T-helper 17 cell (primary cell): ENCODE results near the gene ILDR1. TPM values are rescaled to one million over a fixed set of nuclear protein-coding genes. Genes with fewer than 3 reads are reported as not detected.

ENCODE experiments used
- ATAC-seq: fragments of 150-1000 bp; cut with Tn5 transposase; 2 replicates; pipeline ENCODE4 v1.10.0; 2021; ENCODE audit warnings: mild to moderate bottlenecking, moderate library complexity
- DNase-seq, 3 donors: peaks; one replicate each; pipeline versions ENCODE4 v3.0.0 to v3.0.0-alpha.2; 2020 to 2021
- H3K9me3 ChIP-seq: one replicate; pipeline ENCODE4 v1.7.0; 2013; ENCODE audit warnings: low read length, mild to moderate bottlenecking; ENCODE audit not compliant: control insufficient read depth, poor library complexity, severe bottlenecking
- H3K27ac Mint-ChIP-seq: one replicate; pipeline ENCODE4 v1.8.0; 2022; ENCODE audit warnings: mild to moderate bottlenecking, moderate library complexity, mixed read lengths
- H3K27me3 Mint-ChIP-seq: one replicate; pipeline ENCODE4 v1.8.0; 2022; ENCODE audit warnings: mixed read lengths
- H3K36me3 Mint-ChIP-seq: one replicate; pipeline ENCODE4 v1.8.0; 2022; ENCODE audit warnings: low read depth, mixed read lengths
- H3K4me1 Mint-ChIP-seq: one replicate; pipeline ENCODE4 v1.8.0; 2022; ENCODE audit warnings: mild to moderate bottlenecking, mixed read lengths
- H3K4me3 Mint-ChIP-seq: one replicate; pipeline ENCODE4 v1.8.0; 2022; ENCODE audit warnings: mild to moderate bottlenecking, moderate library complexity, mixed read lengths
- total RNA-seq, 4 donors: library from RNA in 2 of 4; stranded (reverse) in 2 of 4; gene quantifications; one replicate each; pipeline ENCODE4 v1.2.3 and lab custom pipeline; 2022 to 2026

ILDR1 gene
- total RNA-seq, 2 donors from 2014 or later: 0.32 TPM; not detected in 1

DNA sequence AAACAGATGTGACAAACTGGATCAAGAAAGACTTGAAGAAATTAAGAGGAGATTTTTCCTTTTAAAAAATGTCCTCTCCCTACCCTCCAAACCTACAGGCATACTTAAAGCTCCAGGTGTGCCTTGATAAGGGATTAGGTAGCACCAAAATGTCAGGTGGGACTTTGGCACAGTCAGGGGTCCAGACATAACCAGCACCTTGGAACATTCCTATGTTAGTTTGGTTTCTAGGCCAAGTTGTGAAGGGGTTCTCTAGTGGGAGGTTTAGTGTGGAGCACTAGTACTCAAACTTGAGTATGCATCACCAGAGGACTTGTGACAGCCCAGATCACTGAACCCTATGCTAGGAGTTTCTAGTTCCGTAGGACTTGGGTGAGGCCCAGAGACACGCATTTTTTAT, 13.9 kb downstream of the ILDR1 start:
- peaks cover 3% of the 10 kb centered on the region for H3K4me1 Mint-ChIP-seq
- ATAC-seq: no peak

DNA sequence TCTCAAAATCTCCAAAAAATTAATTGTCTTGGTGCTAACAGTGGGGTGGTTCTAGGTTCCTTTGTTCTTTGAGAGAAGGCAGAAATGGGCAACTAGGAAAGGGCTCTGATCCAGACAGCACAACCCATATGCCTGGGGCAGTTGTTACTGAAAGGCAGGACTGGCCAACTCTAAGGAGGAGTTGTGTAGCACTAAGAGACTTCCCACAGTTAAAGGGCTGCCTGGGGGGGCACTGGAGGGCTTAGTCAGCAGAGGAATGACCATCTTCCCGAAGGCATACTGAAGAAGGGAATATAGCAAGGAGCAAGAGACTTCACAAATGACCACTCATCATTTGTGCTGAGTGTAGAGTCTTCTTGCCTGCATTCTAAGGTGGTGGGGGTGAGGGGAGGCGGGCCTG, 15.8 kb downstream of the ILDR1 start:
- peaks cover 3% of the 10 kb centered on the region for H3K4me1 Mint-ChIP-seq
- ATAC-seq (no peak), DNase-seq (no peak)
- peaks cover 60% of the 10 kb centered on the region for H3K27me3 Mint-ChIP-seq
- no peaks in the 10 kb centered on the region for H3K9me3 ChIP-seq
- H3K4me3 Mint-ChIP-seq: no peak overlapping the region
- H3K36me3 Mint-ChIP-seq: peaks cover 6% of the 10 kb centered on the region
- no peak overlapping the region for H3K27ac Mint-ChIP-seq

More for the DNA sequence above, 13.9 kb downstream of the ILDR1 start:
- no peak overlapping the region for H3K27ac Mint-ChIP-seq
- no peak for DNase-seq
- peaks cover 50% of the 10 kb centered on the region for H3K27me3 Mint-ChIP-seq
- H3K9me3 ChIP-seq: no peaks in the 10 kb centered on the region
- no peak overlapping the region for H3K4me3 Mint-ChIP-seq
- peaks cover 5% of the 10 kb centered on the region for H3K36me3 Mint-ChIP-seq

DNA sequence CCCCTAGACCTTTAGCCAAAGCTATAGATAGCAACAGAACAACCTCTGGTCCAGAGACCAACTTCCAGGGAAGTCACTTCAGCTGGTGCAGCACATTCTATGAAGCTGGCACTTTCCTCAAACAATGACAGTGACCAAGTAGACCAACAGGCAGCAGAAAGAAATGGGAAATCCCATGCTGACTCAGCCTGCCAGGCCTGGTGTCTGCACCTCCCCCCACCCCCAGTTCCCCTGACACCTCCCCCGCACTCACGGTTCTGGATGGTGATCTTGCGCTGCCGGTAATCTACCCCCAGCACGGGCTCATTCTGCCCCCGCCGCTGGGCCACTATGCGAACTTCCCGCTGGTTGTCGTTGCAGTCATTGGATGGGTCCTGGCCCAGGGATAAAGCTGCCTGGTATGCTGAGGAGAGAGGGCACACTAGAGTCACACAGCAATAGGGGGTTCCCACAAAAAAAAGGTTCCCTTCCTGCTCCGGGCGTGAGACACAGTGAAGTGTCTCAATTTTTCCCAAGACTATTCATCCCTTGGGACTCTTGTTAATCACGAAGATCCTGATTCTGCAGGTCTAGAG, 17.0 kb downstream of the ILDR1 start:
- H3K27ac Mint-ChIP-seq: no peak overlapping the region
- H3K27me3 Mint-ChIP-seq: peaks cover 61% of the 10 kb centered on the region
- H3K4me1 Mint-ChIP-seq: peaks cover 3% of the 10 kb centered on the region
- no peak overlapping the region for H3K4me3 Mint-ChIP-seq
- peak; percentile 32 for ATAC-seq
- peaks cover 4% of the 10 kb centered on the region for H3K36me3 Mint-ChIP-seq
- no peak for DNase-seq
- no peaks in the 10 kb centered on the region for H3K9me3 ChIP-seq

DNA sequence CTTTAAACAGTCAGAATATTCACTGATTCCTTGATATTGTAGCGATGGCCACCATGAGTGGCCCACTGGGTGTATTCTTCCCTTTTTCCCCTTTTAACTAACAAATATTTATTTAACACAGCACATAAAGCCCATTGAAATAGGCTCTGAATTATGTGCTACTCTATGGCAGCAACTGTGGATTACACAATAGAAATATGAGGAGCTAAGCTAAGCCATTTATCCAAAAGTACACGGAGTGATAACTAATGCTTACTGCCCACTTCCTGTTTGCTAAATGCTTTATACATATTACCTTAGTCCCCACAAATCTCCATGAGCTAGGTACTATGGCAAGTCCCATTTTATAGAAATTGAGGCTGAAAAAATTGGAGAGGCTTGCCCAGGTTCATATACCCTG, 17.9 kb downstream of the ILDR1 start:
- Mint-ChIP-seq H3K4me3 (no peak overlapping the region), H3K36me3 (peaks cover 2% of the 10 kb centered on the region), H3K27me3 (peaks cover 55% of the 10 kb centered on the region), H3K27ac (no peak overlapping the region), H3K4me1 (no peaks in the 10 kb centered on the region)
- no peaks in the 10 kb centered on the region for H3K9me3 ChIP-seq
- no peak for ATAC-seq
- DNase-seq: no peak

DNA sequence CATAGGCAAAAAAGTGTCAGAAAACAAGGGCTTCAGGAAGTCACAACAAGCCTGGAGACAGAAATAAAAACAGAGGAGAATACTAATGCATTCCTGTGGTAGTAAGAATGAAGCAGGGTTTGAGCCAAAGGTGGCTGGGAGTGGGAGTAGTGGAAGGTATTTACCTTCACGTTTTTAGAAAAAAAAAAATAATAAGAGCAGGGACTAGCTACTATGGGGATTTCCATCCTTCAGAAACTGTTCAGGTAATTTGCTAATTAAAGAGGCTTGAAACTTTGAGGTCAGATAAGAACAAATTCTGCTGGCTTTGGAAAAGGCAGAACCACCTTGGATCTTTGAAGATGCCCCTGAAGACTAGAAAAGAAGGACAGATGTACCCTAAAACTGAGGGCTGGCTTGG, 18.4 kb downstream of the ILDR1 start:
- ATAC-seq: no peak
- H3K9me3 ChIP-seq: no peaks in the 10 kb centered on the region
- Mint-ChIP-seq H3K36me3 (peaks cover 2% of the 10 kb centered on the region), H3K27ac (no peak overlapping the region), H3K4me1 (peaks cover 1% of the 10 kb centered on the region), H3K27me3 (peaks cover 58% of the 10 kb centered on the region), H3K4me3 (no peak overlapping the region)
- no peak for DNase-seq

DNA sequence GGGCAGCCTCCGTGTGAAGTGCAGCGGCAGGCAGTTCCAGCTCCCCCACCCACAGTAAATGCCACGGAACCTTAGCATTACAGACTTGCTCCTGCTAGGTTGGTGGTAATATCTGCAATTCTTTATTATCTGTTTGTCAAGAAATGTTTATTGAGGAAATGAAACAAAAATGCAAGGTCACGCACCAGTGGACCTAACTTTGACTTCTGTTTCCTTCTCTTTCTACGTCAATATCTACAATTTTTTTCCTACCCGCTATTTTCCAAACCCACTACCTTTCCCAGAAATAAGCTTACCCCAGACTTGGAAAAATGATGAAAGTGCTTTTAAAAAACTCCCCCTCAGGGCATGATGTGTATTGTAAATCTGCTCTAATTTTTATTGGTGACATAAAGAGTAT, 18.9 kb downstream of the ILDR1 start:
- DNase-seq: no peak
- ATAC-seq: peak; percentile 25
- H3K36me3 Mint-ChIP-seq: peaks cover 2% of the 10 kb centered on the region
- H3K27me3 Mint-ChIP-seq: peaks cover 63% of the 10 kb centered on the region
- H3K4me3 Mint-ChIP-seq: no peak overlapping the region
- peaks cover 2% of the 10 kb centered on the region for H3K4me1 Mint-ChIP-seq
- no peaks in the 10 kb centered on the region for H3K9me3 ChIP-seq
- H3K27ac Mint-ChIP-seq: no peak overlapping the region

DNA sequence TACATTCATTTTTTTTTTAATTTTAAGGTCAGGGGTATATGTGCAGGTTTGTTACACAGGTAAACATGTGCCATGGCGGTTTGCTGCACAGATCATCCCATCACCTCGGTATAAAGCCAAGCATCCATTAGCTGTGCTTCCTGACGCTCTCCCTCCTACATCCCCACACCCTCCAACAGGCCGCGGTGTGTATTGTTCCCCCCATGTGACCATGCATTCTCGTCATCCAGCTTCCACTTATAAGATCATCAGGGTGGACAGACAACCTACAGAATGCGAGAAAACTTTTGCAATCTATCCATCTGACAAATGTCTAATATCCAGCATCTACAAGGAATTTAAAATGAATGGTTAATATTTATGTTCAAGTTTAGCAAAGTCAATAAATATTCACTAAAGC, 19.4 kb downstream of the ILDR1 start:
- Mint-ChIP-seq H3K4me3 (no peak overlapping the region), H3K27ac (no peak overlapping the region), H3K27me3 (peaks cover 59% of the 10 kb centered on the region), H3K36me3 (peaks cover 2% of the 10 kb centered on the region), H3K4me1 (peaks cover 4% of the 10 kb centered on the region)
- no peak for ATAC-seq
- H3K9me3 ChIP-seq: no peaks in the 10 kb centered on the region
- DNase-seq: no peak

DNA sequence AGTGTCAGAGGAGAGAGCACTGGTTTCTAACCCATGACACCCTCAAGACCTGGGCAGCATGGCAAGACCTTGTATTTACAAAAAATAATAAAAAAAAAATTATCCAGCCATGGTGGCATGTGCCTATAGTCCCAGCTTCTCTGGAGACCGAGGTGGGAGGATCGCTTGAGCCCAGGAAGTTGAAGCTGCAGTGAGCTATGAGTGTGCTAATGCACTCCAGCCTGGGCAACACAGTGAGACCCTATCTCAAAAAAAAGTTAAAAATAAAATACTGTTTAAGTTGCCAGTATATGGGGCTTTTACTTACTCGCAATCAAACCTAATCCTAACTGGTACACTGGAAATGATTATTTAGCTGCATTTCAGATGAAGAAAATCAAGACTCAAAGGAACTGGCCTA, 20.2 kb downstream of the ILDR1 start:
- DNase-seq (no peak), ATAC-seq (no peak)
- peaks cover 2% of the 10 kb centered on the region for H3K36me3 Mint-ChIP-seq
- no peak overlapping the region for H3K27ac Mint-ChIP-seq
- H3K4me3 Mint-ChIP-seq: no peak overlapping the region
- peaks cover 4% of the 10 kb centered on the region for H3K4me1 Mint-ChIP-seq
- peaks cover 58% of the 10 kb centered on the region for H3K27me3 Mint-ChIP-seq
- no peaks in the 10 kb centered on the region for H3K9me3 ChIP-seq

DNA sequence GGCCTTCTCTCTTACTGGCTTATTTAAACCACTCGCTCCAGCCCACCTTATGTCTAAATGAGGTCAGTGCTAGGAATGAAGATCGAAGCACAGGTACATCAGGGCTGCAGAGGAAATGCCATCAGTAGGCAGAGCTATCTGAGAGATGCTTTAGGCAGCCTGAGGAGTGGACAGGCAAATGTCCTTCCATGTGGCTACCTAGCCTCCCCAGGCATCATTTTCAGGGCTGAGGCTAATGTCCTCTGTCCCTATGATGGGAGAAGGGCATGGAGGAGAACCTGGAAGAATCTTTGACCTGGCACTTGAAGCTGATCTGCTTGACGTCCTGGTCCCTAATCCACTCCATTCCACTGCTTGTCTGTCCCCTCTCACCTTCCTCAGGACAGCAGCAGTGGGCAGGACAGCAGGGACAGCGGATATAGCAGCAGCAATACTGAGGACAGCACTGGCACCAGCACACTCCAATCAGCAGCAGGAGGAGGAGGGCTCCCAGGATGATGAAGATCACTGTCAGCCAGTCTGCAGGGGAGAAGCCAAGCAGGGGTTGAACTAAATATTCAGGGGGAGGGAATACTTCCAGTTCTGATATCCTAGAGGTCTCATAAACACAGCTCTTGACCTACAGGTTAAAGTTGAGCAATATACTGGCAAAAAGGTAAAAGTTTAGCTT, 21.0 kb downstream of the ILDR1 start:
- Mint-ChIP-seq H3K27me3 (peaks cover 55% of the 10 kb centered on the region), H3K27ac (no peak overlapping the region), H3K36me3 (peaks cover 2% of the 10 kb centered on the region), H3K4me1 (peaks cover 7% of the 10 kb centered on the region), H3K4me3 (no peak overlapping the region)
- ATAC-seq (no peak), DNase-seq (no peak)
- H3K9me3 ChIP-seq: no peaks in the 10 kb centered on the region

DNA sequence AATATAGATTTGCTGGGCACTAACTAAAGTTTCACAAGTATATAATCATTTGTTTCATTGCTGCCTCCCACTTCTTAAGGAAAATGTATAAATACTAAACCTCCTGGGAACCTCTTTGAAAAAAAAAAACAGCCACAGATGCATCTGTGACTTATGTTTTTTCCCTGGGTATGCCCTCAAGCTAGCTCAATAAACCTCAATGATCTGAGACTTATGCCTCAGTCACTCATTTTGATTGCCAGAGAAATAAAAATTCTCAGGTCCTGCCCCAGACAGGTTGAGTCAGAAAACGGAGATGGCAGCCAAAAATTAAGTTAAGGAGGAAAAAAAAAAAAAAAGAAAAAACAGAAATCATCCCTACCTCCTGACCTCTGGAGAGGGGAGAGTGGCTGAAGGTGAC, 22.1 kb downstream of the ILDR1 start:
- Mint-ChIP-seq H3K36me3 (peaks cover 2% of the 10 kb centered on the region), H3K27ac (no peak overlapping the region), H3K27me3 (peaks cover 45% of the 10 kb centered on the region), H3K4me3 (no peak overlapping the region), H3K4me1 (peaks cover 9% of the 10 kb centered on the region)
- DNase-seq (no peak), ATAC-seq (no peak)
- H3K9me3 ChIP-seq: no peaks in the 10 kb centered on the region

DNA sequence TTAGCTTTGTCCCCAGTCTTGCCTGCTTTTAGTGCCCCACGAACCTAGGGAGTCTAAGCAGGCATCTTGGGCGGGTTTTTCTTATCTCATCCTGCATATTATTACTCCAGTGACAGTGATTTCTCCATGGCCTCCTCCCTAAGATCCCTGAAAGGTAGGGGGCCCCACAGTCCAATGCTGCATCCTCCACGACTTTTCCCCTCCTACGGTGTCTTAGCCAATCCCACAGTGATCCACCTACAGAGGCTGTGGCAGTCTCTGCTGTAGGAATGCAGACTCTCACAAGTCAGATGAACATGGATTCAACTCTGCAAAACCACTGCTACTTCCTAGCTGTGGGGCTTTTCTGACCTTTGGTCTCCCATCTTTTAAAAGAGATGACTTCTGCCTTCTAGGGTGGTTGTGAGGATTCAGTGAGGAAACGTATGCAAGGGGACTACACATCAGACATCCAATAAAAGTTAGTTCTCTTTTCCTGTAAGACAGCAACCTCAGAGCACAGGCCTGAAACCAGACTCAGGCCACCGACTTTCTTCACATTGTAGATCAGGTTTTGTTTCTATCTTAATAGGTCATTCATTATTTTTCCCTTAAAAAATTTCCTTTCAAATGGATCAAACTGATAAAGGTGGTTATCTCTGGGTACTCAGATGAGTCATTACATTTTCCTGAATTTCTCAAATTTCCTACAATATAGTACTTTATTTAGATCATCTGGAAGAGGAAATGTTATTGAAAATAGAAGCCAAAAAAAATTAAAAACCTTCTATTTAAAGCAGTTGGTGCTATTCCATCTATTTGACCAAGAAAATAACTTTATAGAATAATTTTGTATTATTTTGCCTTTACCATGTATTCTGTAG, 23.2 kb downstream of the ILDR1 start:
- peaks cover 2% of the 10 kb centered on the region for H3K36me3 Mint-ChIP-seq
- ATAC-seq: no peak
- peaks cover 9% of the 10 kb centered on the region for H3K4me1 Mint-ChIP-seq
- H3K9me3 ChIP-seq: no peaks in the 10 kb centered on the region
- peaks cover 34% of the 10 kb centered on the region for H3K27me3 Mint-ChIP-seq
- H3K27ac Mint-ChIP-seq: peak overlapping the region; percentile 21
- H3K4me3 Mint-ChIP-seq: no peak overlapping the region
- DNase-seq: no peak

DNA sequence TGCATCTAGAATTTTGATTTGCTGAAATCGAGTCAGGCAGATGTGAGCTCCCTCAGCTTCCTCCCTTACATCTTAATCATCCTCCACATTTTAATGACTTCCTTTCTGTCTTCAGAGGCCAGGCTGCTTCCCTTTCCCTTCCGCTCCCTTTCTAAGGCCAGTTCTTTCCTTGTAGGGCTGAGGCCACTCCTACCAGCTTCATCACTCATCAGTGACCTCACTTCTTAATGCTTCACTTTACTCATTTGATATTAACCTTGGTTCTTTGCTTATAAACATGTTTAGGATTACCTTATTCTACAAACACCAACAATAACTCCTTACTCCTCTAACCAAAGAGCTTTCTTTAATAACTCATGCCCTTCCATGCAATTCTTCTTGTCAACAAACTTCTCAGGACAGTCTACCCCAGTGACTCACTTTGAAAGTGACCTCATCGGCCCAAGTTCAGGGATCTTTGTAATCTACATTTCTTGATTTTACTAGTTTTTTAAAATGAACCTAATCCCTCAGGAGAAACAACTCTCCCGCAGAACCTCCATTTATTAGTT, 23.9 kb downstream of the ILDR1 start:
- no peak overlapping the region for H3K4me3 Mint-ChIP-seq
- DNase-seq (no peak), ATAC-seq (no peak)
- peaks cover 26% of the 10 kb centered on the region for H3K27me3 Mint-ChIP-seq
- peaks cover 2% of the 10 kb centered on the region for H3K36me3 Mint-ChIP-seq
- peaks cover 9% of the 10 kb centered on the region for H3K4me1 Mint-ChIP-seq
- no peaks in the 10 kb centered on the region for H3K9me3 ChIP-seq
- H3K27ac Mint-ChIP-seq: no peak overlapping the region

DNA sequence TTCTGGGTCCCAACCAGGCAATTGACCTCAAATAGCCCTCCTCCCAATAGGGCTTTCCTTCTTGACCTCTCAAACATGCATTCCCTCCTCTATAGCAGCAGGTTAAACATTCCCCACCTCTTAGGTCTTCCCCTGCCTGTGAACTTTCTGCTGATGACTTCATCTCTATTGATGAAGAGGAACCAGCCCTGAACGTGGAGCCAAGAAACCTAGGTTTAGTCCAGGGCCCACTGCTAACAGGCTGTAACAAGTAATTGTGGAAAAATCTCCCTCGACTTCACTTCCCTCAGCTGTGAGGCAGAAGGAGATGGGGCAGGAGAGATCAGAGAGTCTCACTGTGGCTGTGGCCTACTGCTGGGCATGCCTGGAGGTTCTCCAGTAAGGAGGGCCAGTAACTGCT, 24.7 kb downstream of the ILDR1 start:
- H3K27me3 Mint-ChIP-seq: peaks cover 19% of the 10 kb centered on the region
- H3K27ac Mint-ChIP-seq: peak overlapping the region; percentile 39
- no peak for ATAC-seq
- H3K36me3 Mint-ChIP-seq: no peaks in the 10 kb centered on the region
- H3K4me3 Mint-ChIP-seq: no peak overlapping the region
- no peak for DNase-seq
- H3K9me3 ChIP-seq: no peaks in the 10 kb centered on the region
- peaks cover 9% of the 10 kb centered on the region for H3K4me1 Mint-ChIP-seq
